Fibroblast of skin of right quadriceps (primary cell): ENCODE results near the gene NUTM2E.
A peak's percentile ranks its signal among the peaks of the same experiment; 100 is the strongest.
"Not testable (repeated sequence)": the region's sequence is repeated elsewhere in the genome, so short reads cannot be mapped to it uniquely, and the experiment has no call there.

Source experiments
- DNase-seq: peaks from one replicate; pipeline ENCODE4 v3.0.0-alpha.2; 2013

NUTM2E gene, protein sequence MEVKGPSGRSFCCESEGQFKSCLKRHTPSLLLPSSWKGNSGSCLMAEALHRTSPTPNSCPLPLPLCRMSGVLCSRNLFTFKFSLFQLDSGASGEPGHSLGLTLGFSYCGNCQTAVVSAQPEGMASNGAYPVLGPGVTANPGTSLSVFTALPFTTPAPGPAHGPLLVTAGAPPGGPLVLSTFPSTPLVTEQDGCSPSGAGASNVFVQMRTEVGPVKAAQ (N-terminal part only)

DNA sequence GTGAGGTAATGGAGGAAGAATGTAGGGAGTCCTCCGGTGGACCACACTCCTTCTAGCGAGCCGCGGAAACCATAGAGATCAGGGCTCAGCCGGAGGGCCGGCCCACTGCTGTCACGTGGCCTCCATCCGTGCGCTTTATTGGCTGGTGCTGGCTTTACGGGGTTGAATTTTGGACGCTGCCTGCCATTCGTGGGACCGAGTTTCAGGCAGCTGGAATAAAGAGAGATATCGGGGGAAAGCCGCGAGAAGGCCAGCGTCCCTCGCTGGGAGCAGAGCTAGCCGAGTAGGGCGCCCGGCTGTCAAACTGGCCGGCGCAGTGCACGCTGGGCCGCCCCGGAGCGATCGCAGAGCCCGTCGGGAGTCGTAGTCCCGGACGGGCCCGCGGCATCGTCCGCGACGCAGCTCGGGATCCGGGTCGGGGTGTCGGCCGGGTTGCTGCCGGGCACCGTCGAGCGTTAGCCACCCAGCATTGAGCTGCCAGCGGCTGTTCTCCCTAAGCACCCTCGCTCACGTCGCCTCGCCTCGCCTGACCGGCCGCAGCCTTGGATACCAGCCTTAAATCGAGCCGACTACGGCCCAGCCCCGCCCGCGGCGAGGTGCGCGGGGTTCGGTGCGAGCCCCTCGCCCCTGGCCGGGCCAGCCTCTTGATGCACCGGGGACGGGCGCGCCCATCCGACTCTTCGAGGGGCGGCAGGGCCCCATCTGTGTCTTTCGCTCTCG is at the start of gene NUTM2E:
NUTM2E (plus strand) TSS at position 244 of the 720 bp plus-strand sequence. CDS start 15,002 bp downstream, outside the sequence.
- DNase-seq = peak; percentile 82

DNA sequence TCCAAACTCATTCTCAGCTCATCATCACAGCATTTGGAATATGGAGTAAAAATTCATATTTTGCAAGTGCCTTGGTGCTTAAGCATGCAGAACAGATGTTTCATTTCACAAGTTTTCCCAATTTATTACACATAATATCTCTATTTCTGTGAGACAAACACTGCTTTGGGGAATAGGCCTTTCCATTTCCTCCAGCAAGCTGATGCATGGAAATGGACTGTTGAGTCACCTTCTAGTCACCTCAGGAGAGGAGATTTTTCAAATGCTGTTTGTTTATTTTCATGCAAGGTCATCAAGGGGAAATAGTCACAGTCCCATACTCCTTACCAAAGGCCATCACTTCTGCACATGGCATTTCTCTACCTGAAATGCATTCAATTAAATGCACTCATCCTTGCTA is 48.5 kb upstream of the NUTM2E start:
- DNase-seq = not testable (repeated sequence)

DNA sequence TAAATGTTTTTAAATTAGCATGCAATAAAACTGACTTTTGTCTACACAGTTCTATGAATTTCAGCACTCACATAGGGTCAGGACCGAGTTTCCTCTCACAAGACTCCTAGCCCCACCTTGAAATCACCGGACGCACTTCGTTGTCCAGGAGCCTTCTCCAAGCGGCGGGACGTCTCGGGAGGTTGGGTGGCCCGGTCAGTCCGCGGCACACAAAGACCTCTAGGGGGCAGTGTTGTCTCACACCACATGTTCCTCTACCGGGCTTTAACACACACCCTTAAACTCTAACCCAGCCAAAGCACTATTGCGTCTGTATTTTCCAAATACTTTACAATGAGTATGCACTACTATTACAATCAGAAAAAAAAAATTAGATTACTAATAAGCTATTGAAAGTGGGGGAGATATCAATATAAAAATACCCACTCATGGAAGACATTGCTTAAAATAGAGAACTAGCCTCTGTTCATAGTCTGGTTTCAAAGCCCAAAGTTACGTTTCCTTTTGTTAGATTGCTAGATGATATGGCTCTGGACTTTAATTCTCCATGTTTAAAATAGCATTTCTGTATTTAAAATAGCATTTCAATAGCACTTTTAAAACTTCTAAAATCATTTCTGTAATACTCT is 47.1 kb upstream of the NUTM2E start:
- DNase-seq = peak; percentile 49

DNA sequence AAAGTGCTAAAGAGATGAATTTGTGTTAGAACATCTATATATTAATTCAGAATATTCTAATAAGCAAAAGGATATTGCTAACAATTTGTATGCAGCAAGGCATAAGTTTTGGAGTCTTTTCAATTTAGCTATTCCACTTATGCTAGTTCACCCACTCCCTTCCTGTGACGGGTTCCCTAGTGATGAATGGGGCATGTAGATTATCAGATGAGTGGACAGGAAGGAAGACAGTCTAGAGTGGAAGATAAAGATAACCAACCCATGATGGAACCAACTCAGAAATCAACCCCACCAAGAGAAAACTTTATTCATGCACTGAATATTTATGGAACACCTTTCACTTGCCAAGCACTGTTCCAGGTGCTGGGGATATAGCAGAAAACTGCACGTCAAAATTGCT is 46.5 kb upstream of the NUTM2E start:
- DNase-seq = not testable (repeated sequence)

DNA sequence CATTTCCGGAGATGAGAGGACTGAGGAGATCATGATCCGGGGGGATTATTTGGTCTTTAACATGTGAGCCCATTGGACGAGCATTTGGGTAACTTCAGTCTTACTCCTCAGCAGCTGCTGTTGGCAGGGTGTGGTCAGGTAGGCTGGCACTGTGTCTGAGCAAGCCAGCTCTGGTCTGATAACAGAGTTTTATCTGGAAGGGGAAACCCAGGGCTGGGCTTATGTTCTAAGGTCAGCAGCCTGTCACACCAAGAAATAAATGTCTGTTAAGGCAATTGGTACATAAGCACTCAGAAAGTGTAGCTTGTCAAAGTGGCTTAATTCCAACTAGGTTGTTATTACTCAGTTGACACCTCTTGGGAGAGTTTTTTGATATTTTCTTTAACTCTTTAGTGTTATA is 45.0 kb upstream of the NUTM2E start:
- not testable (repeated sequence) for DNase-seq

DNA sequence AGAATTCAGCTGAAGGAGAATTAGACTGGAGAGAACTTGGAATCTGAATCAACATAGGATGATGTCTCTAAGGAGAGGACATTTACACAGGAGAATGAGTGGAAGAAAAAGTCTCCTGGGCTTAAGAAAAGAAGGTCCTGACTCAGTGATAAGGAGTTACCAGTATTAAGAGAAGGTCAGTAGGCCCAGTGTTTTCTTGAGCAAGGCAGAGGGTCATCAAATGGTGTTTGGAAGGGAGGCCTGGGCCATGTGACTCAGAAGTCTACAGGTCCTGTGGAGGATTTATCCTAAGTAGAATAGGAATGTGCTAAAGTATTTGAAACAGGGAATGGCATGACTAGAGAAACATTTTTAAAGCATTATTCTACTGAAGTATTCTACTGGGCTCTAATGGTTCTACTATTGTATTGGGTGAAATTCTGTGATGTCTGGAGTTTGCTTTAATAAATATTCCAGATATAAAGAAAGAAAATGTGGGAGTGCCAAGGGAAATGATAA is 39.0 kb upstream of the NUTM2E start:
- DNase-seq = not testable (repeated sequence)

DNA sequence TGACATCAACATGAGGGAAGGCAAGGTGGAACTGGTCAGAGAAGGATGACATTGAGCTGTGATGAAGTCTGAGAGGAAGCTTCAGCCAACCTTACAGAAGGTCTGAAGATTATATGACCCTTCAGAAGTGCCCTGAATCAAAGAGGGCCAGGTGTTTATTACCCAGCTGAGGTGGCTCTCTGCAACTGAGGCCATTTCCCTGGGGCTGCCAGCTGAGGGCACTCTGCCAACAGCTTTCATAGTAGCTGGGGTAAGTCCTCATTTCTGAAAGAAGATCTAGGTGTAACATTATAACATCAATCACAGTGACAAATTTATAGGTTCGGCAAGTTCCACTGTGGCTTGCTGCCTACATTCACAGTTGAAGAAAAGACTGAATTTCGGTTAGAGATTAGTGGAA is 37.2 kb upstream of the NUTM2E start:
- not testable (repeated sequence) for DNase-seq

DNA sequence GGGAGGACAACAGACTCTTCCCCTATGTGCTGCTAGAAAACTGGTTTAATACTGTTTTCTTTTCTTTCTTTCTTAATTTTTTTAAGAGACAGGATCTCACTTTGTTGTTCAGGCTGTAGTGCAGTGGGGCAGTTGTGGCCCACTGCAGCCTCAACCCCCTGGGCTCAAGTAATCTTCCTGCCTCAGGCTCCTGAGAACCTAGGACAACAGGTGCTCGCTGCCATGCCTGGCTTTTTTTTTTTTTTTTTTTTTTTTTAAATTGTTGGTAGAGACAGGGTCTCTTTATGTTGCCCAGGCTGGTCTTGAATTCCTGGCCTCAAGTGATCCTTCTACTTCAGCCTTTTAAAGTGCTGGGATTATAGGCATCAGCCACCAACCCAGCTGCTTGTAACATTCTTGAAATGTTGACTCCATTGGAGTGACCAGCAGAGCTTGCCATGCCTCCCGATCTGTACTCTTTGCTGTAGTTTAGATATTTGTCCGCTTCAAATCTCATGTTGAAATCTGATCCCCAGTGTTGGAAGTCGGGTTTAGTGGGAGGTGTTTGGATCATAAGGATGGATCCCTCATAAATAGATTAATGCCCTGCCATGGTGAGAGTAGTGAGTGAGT is 34.5 kb upstream of the NUTM2E start:
- DNase-seq = not testable (repeated sequence)

DNA sequence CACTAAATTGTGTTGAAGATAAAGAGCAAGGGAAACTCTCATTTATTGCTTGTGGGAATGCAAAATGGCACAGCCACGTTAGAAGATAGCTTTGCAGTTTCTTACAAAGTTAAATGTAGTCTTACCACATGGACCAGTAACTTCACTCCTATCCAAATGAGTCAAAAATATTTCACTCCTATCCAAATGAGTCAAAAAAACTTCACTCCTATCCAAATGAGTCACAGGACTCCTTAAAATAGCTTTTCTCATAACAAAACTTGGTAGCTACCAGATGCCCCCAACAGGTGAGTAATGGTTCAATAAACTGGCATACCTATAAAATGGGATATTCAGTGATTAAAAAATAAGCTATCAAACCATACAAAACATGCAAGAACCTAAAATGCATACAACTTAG is 27.2 kb upstream of the NUTM2E start:
- DNase-seq = not testable (repeated sequence)

DNA sequence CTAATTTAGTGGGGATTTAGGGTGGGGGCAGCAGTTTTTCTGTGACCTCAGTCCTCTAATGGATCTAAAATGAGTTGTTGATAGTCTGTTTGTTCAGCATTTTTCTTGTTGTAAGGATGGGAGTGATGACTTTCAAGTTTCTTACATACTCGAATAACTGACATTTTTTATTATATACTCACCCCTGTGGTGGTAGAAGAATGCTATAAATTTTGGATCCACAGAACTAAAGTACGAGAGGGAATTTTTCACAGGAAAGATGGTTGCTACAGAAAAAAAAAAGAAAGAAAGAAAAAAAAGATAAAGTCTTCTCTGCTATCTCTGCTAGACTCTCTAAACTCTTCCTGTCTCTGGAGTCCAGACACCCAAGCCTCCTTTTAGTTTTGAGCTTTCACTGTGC is 20.7 kb upstream of the NUTM2E start:
- peak; percentile 52 for DNase-seq

DNA sequence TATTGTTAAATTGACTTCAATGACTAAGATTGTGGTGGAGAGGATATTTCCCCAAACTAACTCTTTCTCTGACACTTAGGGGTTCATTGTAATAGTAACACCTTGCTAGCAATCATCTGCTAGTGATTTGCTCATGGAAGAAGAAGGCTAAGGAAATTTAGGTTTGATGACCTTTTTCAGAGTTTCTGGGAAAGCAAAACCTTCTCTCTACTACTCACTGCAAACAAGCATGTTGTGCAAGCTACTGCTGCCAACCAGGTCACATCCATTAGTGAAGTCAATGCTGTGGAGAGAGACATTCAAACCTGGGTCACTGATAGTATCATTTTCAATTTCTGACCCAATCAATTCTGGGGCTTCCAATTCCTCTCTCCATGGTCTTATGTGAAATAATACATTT is 14.6 kb upstream of the NUTM2E start:
- DNase-seq = not testable (repeated sequence)

DNA sequence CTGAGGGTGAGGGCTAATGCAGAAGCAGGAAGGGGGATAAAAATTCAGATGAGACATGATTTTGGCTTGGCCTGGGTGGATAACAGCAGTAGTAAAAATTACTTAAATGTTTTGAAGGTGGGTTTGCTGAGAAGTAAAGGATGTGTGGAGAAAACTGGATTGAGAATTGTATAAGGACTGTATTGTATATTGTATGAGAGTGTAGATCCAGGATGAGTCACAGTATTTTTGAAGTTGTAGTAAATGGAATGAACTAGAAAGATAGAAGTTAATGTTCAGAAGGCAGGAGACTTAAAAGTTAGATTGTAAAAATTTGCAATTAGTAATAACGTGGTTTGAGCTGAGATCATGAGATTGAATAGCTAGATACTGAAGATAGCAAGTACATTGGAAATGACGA is 10.2 kb upstream of the NUTM2E start:
- not testable (repeated sequence) for DNase-seq

DNA sequence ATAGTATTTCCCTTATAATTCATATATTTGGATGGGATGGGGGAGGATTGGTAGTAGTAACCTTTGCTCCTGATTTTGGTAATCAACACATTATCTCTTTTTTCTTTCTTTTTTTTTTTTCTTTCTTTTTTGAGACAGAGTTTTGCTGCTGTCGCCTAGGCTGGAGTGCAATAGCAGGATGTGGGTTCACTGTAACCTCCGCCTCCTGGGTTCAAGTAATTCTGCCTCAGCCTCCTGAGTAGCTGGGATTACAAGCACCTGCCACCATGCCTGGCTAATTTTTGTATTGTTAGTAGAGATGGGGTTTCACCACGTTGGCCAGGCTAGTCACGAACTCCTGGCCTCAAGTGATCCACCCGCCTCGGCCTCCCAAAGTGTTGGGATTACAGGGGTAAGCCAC is 3.2 kb upstream of the NUTM2E start:
- DNase-seq = not testable (repeated sequence)

DNA sequence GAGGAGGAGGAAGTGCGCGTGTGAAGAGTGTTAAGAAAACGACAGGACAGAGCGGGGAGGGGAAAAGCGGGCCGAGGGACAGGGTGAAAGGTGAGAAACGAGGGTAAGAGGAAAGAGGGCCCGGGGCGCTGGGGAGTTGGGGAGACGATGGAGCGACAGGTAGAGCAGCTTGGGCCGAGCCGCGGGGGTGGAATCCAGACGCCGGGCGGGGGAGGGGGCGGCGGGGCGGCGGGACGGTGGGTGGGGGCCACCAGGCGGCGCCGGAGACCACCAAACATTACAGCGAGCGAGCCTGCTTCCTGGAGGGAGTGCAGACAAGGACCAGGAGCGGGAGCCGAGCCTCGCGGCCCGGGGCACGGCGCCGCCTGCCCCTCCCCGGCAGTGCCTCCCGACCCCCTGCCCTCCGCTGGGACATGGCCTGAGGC is 940 bp upstream of the NUTM2E start:
- DNase-seq = not testable (repeated sequence)

DNA sequence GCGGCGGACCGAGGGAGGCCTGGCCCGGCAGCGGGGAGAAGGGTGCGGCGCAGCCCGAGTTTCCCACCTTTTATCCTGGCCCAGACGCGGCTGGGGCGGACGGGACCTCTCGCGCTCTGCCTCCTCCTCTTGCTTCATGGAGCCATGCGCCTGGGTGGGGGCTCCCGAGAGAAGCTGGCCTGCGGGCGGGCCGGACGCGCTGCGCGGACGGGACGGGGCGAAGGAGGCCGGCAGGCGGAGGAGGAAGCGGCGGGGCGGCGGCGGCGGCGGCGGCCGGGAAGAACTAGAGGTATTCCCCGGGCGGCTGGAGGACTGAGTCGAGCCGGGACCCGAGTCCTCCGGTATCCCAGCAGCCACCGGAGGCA is 426 bp upstream of the NUTM2E start:
- DNase-seq = peak; percentile 1

DNA sequence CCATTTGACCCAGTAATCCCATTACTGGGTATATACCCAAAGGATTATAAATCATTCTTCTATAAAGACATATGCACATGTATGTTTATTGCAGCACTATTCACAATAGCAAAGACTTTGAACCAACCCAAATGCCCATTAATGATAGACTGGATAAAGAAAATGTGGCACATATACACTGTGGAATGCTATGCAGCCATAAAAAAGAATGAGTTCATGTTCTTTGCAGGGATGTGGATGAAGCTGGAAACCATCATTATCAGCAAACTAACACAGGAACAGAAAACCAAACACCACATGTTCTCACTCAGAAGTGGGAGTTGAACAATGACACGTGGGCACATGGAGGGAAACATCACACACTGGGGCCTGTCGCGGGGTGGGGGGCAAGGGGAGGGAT is 7.3 kb downstream of the NUTM2E start:
- DNase-seq = not testable (repeated sequence)

DNA sequence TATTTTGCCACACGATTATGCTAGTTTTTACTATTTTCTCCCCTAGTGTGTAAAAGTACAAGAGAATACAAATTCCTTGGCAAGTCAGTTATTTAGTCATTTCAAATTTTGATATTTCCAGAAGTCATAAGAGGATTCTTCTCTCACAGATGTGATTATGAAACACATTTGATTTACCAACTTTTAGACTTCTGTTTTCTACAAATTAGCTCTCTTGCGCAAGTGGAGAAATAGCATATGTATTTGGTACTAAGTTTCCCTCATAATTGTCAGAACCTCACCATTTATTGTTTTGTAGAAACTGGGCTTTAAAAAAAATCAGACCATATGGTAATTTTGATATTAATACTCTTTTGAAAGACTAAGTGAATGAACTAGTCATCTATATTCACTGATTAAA is 9.4 kb downstream of the NUTM2E start:
- DNase-seq = not testable (repeated sequence)

DNA sequence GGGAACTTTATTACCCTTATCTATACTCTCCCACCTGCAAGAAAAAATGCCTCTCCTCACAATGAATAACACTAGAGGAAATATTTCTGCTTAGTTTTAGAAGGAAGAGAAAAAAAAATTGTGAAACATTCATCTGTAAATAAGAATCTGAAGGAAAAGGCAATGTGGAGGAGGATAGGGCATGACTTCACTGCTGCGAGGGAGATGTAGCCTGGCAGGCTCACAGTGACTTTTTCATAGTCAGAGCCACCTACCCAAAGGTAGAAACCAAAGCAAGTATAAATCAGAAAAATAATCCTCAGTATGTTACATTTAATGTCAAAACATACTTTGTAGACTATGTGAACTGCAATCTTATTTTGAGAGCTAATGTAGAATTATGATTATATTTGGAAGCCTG is 10.4 kb downstream of the NUTM2E start:
- not testable (repeated sequence) for DNase-seq

DNA sequence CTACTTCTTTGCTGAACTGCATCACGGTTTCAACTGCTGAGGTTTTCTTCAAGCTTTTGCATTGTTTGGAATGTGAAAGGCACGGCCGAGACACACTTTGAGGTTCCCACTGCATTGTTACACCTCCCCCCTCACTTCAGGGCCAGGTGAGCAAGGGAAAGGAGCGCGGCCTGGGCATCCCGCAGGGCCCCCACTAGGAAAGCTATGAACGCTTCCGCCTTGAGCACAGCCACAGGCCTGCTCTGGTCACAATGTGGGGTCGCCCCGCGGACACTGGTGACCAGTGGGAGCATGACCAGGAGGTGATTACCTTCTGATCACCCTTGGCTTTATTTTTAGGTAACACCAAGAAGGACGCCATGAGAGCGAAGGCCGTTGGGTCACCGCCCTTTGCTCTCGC is 11.9 kb downstream of the NUTM2E start:
- not testable (repeated sequence) for DNase-seq

DNA sequence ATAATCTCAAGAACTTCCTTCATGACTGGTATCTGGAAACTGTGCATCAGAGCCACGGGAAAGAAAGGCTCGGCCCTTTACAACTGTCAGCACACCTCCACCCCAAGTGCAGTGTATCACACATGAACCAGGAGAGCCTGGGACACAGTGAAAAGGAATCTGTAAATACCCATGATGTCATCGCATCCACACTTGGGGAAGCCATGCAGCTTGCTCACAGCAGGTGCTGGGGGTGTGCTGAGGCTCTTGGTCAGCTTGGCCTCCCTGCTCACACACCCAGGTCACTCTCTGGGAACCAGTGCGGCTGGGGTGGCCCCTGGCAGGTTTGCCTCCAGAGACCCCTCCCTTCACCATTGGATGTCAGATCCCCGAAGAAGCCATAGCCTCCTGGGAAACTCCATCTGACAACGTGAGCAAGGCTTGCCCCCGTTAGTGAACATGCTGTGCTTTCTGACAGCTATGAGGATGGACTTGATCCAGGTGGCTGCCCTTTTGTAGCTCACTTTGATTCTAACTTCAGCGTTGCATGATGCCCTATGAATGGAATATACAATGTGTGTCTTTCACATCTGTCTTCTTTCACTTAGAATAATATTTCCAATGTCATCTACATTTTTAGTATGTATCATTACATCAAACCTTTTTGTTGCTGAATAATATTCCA is 26.8 kb downstream of the NUTM2E start:
- DNase-seq = not testable (repeated sequence)

DNA sequence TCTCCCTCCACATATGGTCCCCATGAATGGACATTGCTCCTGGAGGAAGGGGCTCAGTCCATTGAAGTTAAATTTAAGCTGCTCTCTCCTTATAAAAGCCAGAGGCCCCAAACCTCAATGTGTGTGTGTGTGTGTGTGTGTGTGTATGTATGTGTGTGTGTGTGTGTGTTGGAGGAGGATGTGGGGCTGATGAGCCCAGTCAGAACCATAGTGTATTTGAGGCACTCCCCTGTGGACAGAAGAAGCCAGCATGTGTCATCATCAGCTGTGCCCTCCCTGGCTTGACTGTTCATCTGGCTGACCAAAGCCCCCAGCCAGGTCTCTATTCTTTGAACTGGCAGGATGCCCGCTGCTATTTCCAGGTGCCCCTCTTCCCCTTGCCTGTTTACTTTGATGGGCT is 35.7 kb downstream of the NUTM2E start:
- DNase-seq = not testable (repeated sequence)

DNA sequence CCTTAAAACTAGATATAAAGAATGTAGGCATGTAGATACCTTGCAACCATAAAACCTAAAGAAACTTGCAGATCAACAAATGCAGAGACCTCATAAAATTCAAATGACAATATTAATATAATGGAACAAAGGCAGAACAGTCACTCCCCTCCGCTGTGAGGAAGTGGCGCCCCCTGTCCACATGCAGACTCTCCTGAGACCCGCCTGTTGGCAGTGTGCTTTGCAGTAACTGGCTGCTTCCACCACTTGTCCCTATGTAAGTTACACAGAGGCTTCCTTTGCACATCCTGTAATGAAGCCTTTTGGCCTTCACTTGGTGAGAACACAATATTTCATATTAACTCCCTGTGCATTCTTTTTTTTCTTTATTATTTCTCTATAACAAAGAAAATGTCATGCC is 36.3 kb downstream of the NUTM2E start:
- DNase-seq = not testable (repeated sequence)
